ENCODE results near the gene MSI1. TPM values are rescaled to one million over a fixed set of nuclear protein-coding genes. Genes with fewer than 3 reads are reported as not detected.
A peak's percentile ranks its signal among the peaks of the same experiment; 100 is the strongest.

Gene MSI1
- total RNA-seq, 6 experiments from 2014 or later, result 0.06 to 1.6 TPM; not detected in 4

- Histone ChIP-seq H3K27me3 (no peaks in the 10 kb centered on the region), H3K9me3 (no peaks in the 10 kb centered on the region), H3K4me1 (peaks cover 0 to 31% (median 7%) of the 10 kb centered on the region in 4 donors), H3K27ac (peak overlapping the region; percentile 88 to 94 (median 90)), H3K4me3 (peak overlapping the region; percentile 47 to 65 (median 60)), H3K36me3 (no peaks in the 10 kb centered on the region)
- 27% methylated on average over 9 of the region's 9 CpGs for WGBS (ENCODE audit: insufficient coverage, low coverage, low lambda C conversion rate, missing lambda C conversion rate)
- peak; percentile 25 to 37 (median 32) for ATAC-seq
- intact Hi-C loops (cut with DNase I), result no loop called here
- DNase-seq, result peak in 1 of 3 donors; percentile 55
- no peak for TF ChIP-seq POLR2A (IDR thresholded peaks at IDR 0.05)
These were observed 52.2 kb downstream of the MSI1 start for GRCh38 chr12:120316798-120317223.

GRCh38 chr12:120314220-120314619 is 54.7 kb downstream of the MSI1 start:
- no peak for DNase-seq
- H3K4me1 ChIP-seq, result peaks cover 0 to 14% (median 0%) of the 10 kb centered on the region in 4 donors

GRCh38 chr12:120301962-120302815 is 66.8 kb downstream of the MSI1 start, which contains the start of gene SIRT4:
SIRT4 (plus strand) TSS chr12:120302321; CDS start chr12:120303562, 1,241 bp downstream.
- H3K4me1 ChIP-seq, result peaks cover 0 to 5% (median 0%) of the 10 kb centered on the region in 4 donors
- DNase-seq (peak; percentile 86 to 91 (median 87)), ATAC-seq (peak; percentile 97 to 99 (median 98))
- H3K9me3 ChIP-seq, result no peaks in the 10 kb centered on the region
- H3K36me3 ChIP-seq, result no peaks in the 10 kb centered on the region
- WGBS (ENCODE audit: insufficient coverage, low coverage, low lambda C conversion rate, missing lambda C conversion rate), result 0% methylated on average over 25 of the region's 31 CpGs
- peak within 1 kb of the TSS; percentile 64 to 70 (median 65) for H3K4me3 ChIP-seq
- intact Hi-C loops (cut with DNase I), result no loop called here
- peak within 1 kb of the TSS; percentile 51 to 73 (median 68) for H3K27ac ChIP-seq
- TF ChIP-seq POLR2A (IDR thresholded peaks at IDR 0.05) (no peak), CTCF (IDR thresholded peaks at IDR 0.05) (peak; percentile 53 to 89 (median 84))
- H3K27me3 ChIP-seq, result no peaks in the 10 kb centered on the region

More at GRCh38 chr12:120314220-120314619, 54.7 kb downstream of the MSI1 start:
- TF ChIP-seq CTCF (IDR thresholded peaks at IDR 0.05) (peak in 1 of 4 donors; percentile 8), POLR2A (IDR thresholded peaks at IDR 0.05) (no peak)
- 67% methylated on average over 4 of the region's 5 CpGs for WGBS (ENCODE audit: insufficient coverage, low coverage, low lambda C conversion rate, missing lambda C conversion rate)
- no peak for ATAC-seq
- intact Hi-C loops (cut with DNase I), result no loop called here
- Histone ChIP-seq H3K4me3 (no peak overlapping the region), H3K27ac (no peak overlapping the region), H3K9me3 (no peaks in the 10 kb centered on the region), H3K36me3 (no peaks in the 10 kb centered on the region), H3K27me3 (no peaks in the 10 kb centered on the region)

GRCh38 chr12:120292661-120293531 is 76.1 kb downstream of the MSI1 start, which contains the start of gene RNU4-1:
RNU4-1 (minus strand) TSS chr12:120293237.
- WGBS (ENCODE audit: insufficient coverage, low coverage, low lambda C conversion rate, missing lambda C conversion rate), result 0% methylated on average over 29 of the region's 29 CpGs
- peak within 1 kb of the TSS; percentile 28 to 63 (median 59) for H3K4me3 ChIP-seq
- ATAC-seq (peak; percentile 51 to 68 (median 56)), DNase-seq (peak; percentile 50 to 86 (median 65))
- H3K36me3 ChIP-seq, result no peaks in the 10 kb centered on the region
- intact Hi-C loops (cut with DNase I), result no loop called here
- peaks cover 0 to 6% (median 0%) of the 10 kb centered on the region in 4 donors for H3K4me1 ChIP-seq
- no peaks in the 10 kb centered on the region for H3K27me3 ChIP-seq
- peak within 1 kb of the TSS; percentile 97 to 99 (median 99) for H3K27ac ChIP-seq
- TF ChIP-seq CTCF (IDR thresholded peaks at IDR 0.05) (no peak), POLR2A (IDR thresholded peaks at IDR 0.05) (peak; percentile 89)
- H3K9me3 ChIP-seq, result no peaks in the 10 kb centered on the region

Data from right lobe of liver (tissue), 6 donors.